GM12865 (cell line): Measurements from ENCODE around the gene XRRA1.

Source experiments
- DNase-seq: peaks from one replicate; pipeline ENCODE4 v3.0.0; 2010; ENCODE audit warnings: low read depth
- H3K4me3 ChIP-seq: 2 replicates; pipeline ENCODE4 v1.5.1; 2011; ENCODE audit warnings: mild to moderate bottlenecking, low read depth, low read length, control low read depth
- CTCF ChIP-seq: IDR thresholded peaks from 2 replicates; pipeline ENCODE4 v1.5.1; 2011; ENCODE audit warnings: low read length, control low read depth, low read depth, inconsistent platforms; ENCODE audit not compliant: insufficient read depth; ENCODE audit errors: missing control alignments

Gene XRRA1

DNA sequence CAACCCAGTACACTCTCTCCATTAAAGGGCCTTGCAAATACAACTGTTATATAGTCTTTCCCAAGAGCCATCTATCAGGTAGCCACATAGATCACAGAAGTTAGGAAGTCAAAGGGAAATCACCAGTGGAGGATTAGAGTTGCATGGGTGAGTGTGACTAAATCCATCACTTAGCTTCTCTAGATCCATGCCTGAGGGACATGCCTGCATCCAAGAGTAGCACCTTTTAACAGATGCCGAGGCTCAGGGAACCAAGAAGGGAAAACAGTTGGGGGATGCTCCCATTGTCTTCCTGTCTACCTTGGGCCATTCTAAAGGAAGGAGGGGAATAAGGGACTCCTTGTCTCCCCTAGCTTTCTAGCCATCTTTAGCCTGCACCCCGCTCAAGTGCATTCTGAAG is 77.9 kb downstream of the XRRA1 start:
- H3K4me3 ChIP-seq, result no peak overlapping the region
- TF ChIP-seq CTCF, result no peak

DNA sequence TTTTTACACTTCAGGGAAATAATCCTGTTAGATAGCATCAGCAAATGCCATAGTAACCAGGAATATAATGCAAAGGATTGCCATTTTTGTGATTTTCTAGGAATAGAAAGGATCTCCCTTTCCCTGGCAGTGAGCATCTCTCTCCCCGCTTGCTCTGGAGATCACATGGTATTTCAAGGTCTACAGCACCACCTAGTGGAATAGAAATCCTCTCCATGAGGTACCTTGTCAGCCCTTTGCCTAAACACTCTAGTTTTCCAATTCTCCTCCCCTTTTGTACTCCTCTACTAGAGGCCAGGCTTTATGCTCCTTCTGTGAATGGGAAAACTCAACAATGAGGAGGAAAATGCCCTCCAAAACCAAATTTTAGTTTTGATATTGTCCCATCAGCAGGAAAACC is 78.4 kb downstream of the XRRA1 start:
- peak; percentile 27 for TF ChIP-seq CTCF
- peak; percentile 51 for DNase-seq
- no peak overlapping the region for H3K4me3 ChIP-seq

More for the DNA sequence above, 77.9 kb downstream of the XRRA1 start:
- no peak for DNase-seq

GRCh38 chr11:74866557-74866956 is 82.3 kb downstream of the XRRA1 start:
- DNase-seq, result no peak
- no peak overlapping the region for H3K4me3 ChIP-seq
- no peak for TF ChIP-seq CTCF

- H3K4me3 ChIP-seq, result no peak overlapping the region
- no peak for DNase-seq
- TF ChIP-seq CTCF, result no peak
These were observed 85.5 kb downstream of the XRRA1 start for GRCh38 chr11:74863410-74863809.

DNA sequence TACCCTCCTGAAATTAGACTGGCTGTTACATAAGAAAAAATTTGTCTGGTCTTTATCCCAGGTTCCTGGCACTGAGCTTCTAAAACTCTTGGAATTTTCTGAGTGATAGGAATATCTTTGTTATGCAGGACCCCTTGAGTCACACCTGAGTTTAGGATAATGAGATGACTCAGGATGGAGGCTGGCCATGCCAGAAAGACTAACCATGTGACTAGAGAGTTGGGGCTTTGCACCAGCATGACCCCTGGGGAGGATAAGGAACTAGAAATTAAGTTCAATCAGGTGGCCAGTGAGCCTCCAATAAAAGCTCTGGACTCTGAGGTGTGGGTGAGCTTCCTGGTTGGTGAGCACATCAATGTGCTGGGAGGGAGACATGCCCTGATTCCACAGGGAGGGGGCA is 88.1 kb downstream of the XRRA1 start:
- H3K4me3 ChIP-seq, result no peak overlapping the region
- DNase-seq, result no peak
- no peak for TF ChIP-seq CTCF

DNA sequence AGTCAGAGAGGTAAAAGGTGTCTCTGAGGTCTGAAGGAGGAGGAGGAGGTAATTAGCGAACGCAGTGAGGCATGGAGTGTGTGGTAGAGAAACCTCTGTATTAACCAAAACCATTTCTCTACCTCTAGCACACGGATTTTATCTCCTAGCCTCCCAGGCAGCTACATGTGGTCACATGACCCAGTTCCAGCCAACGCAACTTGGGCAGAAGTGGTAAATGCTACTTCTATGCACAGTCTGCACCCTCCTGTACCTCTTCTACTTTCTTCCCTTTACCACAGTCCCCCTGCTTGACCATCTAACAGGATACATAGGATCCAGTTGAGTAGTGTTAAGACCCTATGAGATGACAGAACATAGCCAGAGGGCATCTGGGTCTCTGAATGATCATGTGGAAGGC is 95.7 kb downstream of the XRRA1 start:
- TF ChIP-seq CTCF, result no peak
- no peak overlapping the region for H3K4me3 ChIP-seq
- DNase-seq, result no peak

GRCh38 chr11:74849525-74850391 is 99.1 kb downstream of the XRRA1 start:
- H3K4me3 ChIP-seq, result no peak overlapping the region
- no peak for TF ChIP-seq CTCF
- DNase-seq, result no peak
